EL (cell line): ENCODE data around the gene CCL8.
A peak's percentile ranks its signal among the peaks of the same experiment; 100 is the strongest.

Experiments
- DNase-seq: peaks from one replicate; pipeline ENCODE4 v3.0.0-alpha.2; 2016

The CCL8 gene

DNA sequence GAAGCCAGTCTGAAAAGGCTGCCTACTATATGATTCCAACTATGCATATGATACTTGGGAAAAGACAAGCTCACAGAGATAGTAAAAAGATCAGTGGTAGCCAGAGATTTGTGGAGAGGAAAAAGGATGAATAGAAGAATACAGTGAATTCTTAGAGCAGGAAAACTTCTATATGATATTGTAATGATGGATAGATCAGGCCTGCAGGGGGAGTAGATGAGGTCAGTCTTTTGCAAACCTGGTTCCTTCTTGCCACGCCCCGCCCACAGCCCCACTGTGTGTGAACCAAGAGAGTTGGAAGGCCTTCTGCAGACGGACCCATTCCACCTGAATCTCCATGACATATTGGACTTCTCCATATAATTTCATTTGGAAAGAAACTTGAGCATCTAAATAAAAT, 761 bp upstream of the CCL8 start:
- no peak for DNase-seq

GRCh38 chr17:34321964-34322363, 2.7 kb downstream of the CCL8 start:
- DNase-seq, result no peak

DNA sequence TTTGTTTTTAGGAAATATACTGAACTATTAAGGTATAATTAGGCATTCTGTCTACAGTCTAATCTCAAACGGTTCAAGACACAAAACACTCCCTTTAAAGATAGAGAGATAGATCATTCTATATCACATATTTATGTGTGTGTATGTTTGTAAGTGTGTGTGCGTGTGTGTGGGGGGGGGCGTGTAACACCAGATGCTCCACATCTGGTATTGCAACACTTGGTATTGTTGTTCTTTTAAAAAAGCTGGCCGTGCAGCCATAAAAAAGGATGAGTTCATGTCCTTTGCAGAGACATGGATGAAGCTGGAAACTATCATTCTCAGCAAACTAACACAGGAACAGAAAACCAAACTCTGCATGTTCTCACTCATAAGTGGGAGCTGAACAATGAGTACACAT, 8.3 kb downstream of the CCL8 start:
- peak; percentile 53 for DNase-seq

DNA sequence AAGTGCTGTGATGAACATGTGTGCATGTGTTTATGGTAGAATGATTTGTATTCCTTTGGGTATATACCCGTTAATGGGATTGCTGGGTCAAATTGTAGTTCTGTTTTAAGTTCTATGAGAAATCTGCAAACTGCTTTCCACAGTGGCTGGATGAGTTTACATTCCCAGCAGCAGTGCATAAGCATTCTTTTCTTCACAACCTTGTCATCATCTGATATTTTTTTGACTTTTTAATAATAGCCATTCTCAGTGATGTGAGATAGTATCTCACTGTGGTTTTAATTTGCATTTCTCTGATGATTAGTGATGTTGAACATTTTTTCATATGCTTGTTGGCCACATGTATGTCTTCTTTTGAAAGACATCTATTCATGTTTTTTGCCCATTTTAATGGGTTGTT, 18.5 kb downstream of the CCL8 start:
- DNase-seq, result no peak

GRCh38 chr17:34339138-34339770, 20.0 kb downstream of the CCL8 start:
- no peak for DNase-seq

- no peak for DNase-seq
Measured at GRCh38 chr17:34341916-34342315, 22.7 kb downstream of the CCL8 start.

GRCh38 chr17:34347063-34347462, 27.8 kb downstream of the CCL8 start:
- DNase-seq, result no peak

- no peak for DNase-seq
Measured at GRCh38 chr17:34349751-34350150, 30.5 kb downstream of the CCL8 start.

GRCh38 chr17:34351096-34351495, 31.9 kb downstream of the CCL8 start:
- DNase-seq, result no peak

DNA sequence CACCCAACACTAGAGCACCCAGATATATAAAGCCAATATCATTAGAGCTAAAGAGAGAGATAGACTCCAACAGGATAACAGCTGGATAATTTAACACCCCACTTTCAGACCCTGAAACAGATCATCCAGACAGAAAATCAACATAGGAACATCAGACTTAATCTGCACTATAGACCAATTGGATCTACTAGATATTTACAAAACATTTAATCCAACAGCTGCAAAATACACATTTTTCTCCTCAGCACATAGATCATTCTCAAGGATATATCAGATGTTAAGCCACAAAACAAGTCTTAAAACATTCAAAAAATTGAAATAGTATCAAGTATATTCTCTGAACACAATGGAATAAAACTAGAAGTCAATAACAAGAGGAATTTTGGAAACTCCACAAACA, 33.0 kb downstream of the CCL8 start:
- no peak for DNase-seq

- DNase-seq, result peak; percentile 78
Measured at GRCh38 chr17:34354637-34355036, 35.4 kb downstream of the CCL8 start.

DNA sequence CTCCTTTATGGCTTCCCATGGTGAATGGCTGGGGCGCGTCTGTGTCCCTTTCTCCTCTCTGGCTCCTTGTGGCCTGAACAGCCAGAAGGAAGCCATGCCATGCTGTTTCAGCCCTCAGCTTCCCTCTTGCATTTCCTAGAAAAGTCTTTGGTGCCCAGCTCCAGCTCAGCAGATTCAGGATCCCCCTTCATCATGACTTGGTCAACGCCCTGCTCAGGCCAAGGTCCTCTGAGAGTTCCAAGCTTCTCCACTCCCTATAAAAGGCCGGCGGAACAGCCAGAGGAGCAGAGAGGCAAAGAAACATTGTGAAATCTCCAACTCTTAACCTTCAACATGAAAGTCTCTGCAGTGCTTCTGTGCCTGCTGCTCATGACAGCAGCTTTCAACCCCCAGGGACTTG, 37.0 kb downstream of the CCL8 start, which contains the start of gene CCL13:
Gene CCL13 (plus strand): TSS at position 287 of the 400 bp plus-strand sequence. CDS start 47 bp downstream, at position 334.
- no peak for DNase-seq

- DNase-seq, result no peak
Measured at GRCh38 chr17:34357398-34357797, 38.2 kb downstream of the CCL8 start.

- no peak for DNase-seq
Measured at GRCh38 chr17:34358631-34359030, 39.4 kb downstream of the CCL8 start.

DNA sequence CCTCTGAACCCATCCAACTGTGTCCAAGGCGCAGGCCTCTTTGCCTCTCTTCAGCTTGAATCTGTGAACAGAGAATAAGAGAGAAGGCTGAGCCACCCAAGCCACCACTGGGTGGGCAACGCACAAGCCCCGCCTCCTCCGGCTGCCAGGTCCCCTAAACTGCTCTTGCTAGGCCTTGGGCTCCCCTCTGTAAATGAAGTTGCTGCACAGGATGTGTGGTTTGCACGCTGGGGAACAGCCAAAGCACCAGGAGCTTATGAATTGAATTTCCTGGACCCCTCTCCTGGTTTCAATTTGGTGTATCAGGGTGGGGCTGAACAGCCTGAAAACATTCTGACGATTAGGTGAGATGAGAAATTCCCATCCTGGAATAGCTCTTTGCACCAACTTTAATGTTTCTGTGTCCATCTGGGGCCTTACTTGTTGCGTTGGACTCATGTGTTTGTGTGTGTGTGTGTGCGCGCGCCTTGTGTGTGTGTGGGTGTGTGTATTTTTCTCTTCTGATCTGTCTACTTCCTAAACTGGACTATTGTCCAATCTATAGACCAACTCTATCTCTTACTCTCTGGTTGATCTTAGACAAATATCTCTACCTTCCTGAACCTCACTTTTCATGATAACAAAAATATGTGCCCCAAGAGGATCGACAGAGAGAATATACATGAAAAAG, 41.5 kb downstream of the CCL8 start:
- no peak for DNase-seq

GRCh38 chr17:34361478-34362061, 42.3 kb downstream of the CCL8 start:
- DNase-seq, result peak; percentile 86

DNA sequence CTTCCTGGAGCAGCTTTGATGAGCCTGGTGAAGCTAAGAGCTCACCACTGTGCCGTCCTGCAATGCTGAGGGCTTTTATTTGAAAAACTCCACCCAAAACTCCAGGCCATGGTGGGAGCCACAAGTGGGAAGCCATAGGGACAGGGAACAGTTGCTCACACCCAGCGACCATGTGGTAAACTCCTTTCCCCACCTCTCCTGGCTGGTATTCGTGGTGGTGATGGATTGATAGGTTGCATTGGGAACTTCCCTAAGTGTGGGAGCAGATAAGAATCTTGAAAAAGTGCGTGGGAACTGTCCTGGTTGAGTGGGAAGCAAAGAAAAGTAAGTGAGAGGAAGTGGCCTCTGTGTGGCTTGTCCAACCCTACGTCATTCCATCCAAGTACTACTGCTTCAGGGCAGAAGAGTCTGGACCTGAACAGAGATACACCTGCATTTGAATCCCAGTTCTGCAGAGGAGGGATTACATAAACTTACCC, 44.0 kb downstream of the CCL8 start, which contains the start of gene CCL1:
Gene CCL1 (minus strand): TSS at position 51 of the 479 bp plus-strand sequence. CDS start 72 bp downstream, outside the sequence.
- DNase-seq, result no peak

- no peak for DNase-seq
Measured at GRCh38 chr17:34364751-34365150, 45.5 kb downstream of the CCL8 start.

DNA sequence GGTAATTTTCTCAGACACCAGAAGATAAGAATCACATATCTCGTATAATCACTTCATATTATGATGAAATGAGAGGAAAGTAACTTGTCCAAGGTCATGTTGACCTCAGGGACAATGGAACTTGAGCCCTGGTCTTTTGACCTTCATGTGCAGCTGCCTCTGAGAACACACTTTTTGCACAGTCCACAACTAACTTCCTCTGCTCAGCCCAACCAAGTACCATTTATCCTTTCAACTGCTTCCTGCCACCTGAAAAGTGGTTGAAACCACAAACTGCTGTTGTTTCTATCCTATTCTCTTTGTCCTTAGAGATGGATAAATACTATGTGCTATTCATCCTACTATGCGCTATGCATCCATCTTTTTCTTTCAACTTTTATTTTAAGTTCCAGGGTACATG, 46.1 kb downstream of the CCL8 start:
- no peak for DNase-seq

DNA sequence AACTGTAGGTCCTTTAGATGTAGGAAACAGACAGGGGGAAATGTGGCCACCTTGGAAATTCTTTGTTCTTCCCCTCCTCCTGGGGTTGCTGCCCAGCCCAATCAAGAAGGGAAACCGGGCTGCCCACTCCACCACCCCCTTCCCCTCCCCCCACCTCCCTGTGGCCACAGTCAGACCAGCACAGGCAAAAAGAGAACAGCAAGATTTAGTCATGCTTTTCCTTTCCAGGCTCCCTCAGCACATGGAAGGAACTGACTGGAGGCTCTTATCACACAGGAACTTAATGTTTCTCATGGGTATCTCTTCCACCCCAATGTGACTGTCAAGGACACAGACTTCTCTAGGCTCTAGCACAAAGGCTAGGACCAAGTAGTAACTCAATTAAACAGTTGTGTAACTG, 46.8 kb downstream of the CCL8 start:
- DNase-seq, result no peak

- DNase-seq, result no peak
Measured at GRCh38 chr17:34366529-34367107, 47.4 kb downstream of the CCL8 start.

GRCh38 chr17:34367486-34368195, 48.4 kb downstream of the CCL8 start:
- no peak for DNase-seq
